Neutrophil (primary cell): Measurements from ENCODE around the gene GCNT2.
"Not testable (repeated sequence)": the region's sequence is repeated elsewhere in the genome, so short reads cannot be mapped to it uniquely, and the experiment has no call there.

Experiments
- H3K27ac ChIP-seq: fragments of 200-600 bp; sonication (generic); 2 replicates; pipeline ENCODE4 v1.5.1; 2016; ENCODE audit warnings: mild to moderate bottlenecking, moderate library complexity
- H3K27me3 ChIP-seq: fragments of 200-600 bp; sonication (generic); 2 replicates; pipeline ENCODE4 v1.6.0; 2016; ENCODE audit warnings: mild to moderate bottlenecking
- H3K36me3 ChIP-seq: fragments of 200-600 bp; sonication (generic); 2 replicates; pipeline ENCODE4 v1.5.1; 2017
- H3K4me1 ChIP-seq, 2 experiments: fragments of 200-600 bp in 1 of 2; sonication (generic) in 1 of 2; 1 replicate in 1 of 2; 2 replicates in 1 of 2; pipeline versions ENCODE4 v1.5.1 to v1.6.1; 2013 to 2016; ENCODE audit warnings: low read depth in 1 of 2, low read length in 1 of 2, mild to moderate bottlenecking in 1 of 2, moderate library complexity in 1 of 2; ENCODE audit not compliant: control insufficient read depth in 1 of 2, insufficient read depth in 1 of 2
- H3K4me3 ChIP-seq, 2 experiments: fragments of 200-600 bp in 1 of 2; sonication (generic) in 1 of 2; 1 replicate in 1 of 2; 2 replicates in 1 of 2; pipeline ENCODE4 v1.5.1; 2013 to 2016; ENCODE audit warnings: low read depth in 1 of 2, low read length in 1 of 2, mild to moderate bottlenecking in 1 of 2, moderate library complexity in 1 of 2
- H3K9me3 ChIP-seq: fragments of 200-600 bp; sonication (generic); 2 replicates; pipeline ENCODE4 v1.5.1; 2016
- CTCF ChIP-seq: fragments of 200-600 bp; sonication (generic); IDR thresholded peaks from 2 replicates; pipeline ENCODE4 v1.5.1; 2016; ENCODE audit warnings: antibody characterized with exemption

GCNT2 gene

GRCh38 chr6:10662742-10663141 is 141.6 kb downstream of the GCNT2 start:
- no peaks in the 10 kb centered on the region for H3K27me3 ChIP-seq
- H3K4me3 ChIP-seq: no peak overlapping the region
- no peak for TF ChIP-seq CTCF
- H3K4me1 ChIP-seq: no peaks in the 10 kb centered on the region
- H3K36me3 ChIP-seq: no peaks in the 10 kb centered on the region
- H3K9me3 ChIP-seq: no peaks in the 10 kb centered on the region
- H3K27ac ChIP-seq: no peak overlapping the region

- H3K9me3 ChIP-seq, H3K27ac ChIP-seq, H3K4me3 ChIP-seq, H3K4me1 ChIP-seq, H3K27me3 ChIP-seq, H3K36me3 ChIP-seq: not testable (repeated sequence)
Observed at GRCh38 chr6:10665595-10665994, 144.4 kb downstream of the GCNT2 start.

GRCh38 chr6:10668126-10668917 is 147.2 kb downstream of the GCNT2 start:
- no peaks in the 10 kb centered on the region for H3K9me3 ChIP-seq
- H3K36me3 ChIP-seq: no peaks in the 10 kb centered on the region
- no peaks in the 10 kb centered on the region for H3K4me1 ChIP-seq
- no peak for TF ChIP-seq CTCF
- no peak overlapping the region for H3K27ac ChIP-seq
- no peak overlapping the region for H3K4me3 ChIP-seq
- H3K27me3 ChIP-seq: no peaks in the 10 kb centered on the region

GRCh38 chr6:10676403-10676802 is 155.3 kb downstream of the GCNT2 start:
- no peak for TF ChIP-seq CTCF
- Histone ChIP-seq H3K4me3 (no peak overlapping the region), H3K9me3 (no peaks in the 10 kb centered on the region), H3K27ac (no peak overlapping the region), H3K36me3 (no peaks in the 10 kb centered on the region), H3K27me3 (no peaks in the 10 kb centered on the region), H3K4me1 (no peaks in the 10 kb centered on the region)

GRCh38 chr6:10678456-10678855 is 157.3 kb downstream of the GCNT2 start:
- H3K4me1 ChIP-seq: no peaks in the 10 kb centered on the region
- H3K27me3 ChIP-seq: no peaks in the 10 kb centered on the region
- no peak overlapping the region for H3K4me3 ChIP-seq
- no peaks in the 10 kb centered on the region for H3K9me3 ChIP-seq
- no peak overlapping the region for H3K27ac ChIP-seq
- no peaks in the 10 kb centered on the region for H3K36me3 ChIP-seq
- no peak for TF ChIP-seq CTCF
